HL-60/S4 treated with phorbol 12-myristate 13-acetate at 8.2 ng/mL for 4 days and 3 days (cell line): ENCODE results near the gene GUCY2D.

Experiments
- in situ Hi-C: fragments of 300-500 bp; cut with MboI; formaldehyde crosslinking; loops from 2 replicates; pipeline ENCODE4 v1.15.0; 2022; ENCODE audit warnings: low sequenced_read_pairs

The GUCY2D gene

DNA sequence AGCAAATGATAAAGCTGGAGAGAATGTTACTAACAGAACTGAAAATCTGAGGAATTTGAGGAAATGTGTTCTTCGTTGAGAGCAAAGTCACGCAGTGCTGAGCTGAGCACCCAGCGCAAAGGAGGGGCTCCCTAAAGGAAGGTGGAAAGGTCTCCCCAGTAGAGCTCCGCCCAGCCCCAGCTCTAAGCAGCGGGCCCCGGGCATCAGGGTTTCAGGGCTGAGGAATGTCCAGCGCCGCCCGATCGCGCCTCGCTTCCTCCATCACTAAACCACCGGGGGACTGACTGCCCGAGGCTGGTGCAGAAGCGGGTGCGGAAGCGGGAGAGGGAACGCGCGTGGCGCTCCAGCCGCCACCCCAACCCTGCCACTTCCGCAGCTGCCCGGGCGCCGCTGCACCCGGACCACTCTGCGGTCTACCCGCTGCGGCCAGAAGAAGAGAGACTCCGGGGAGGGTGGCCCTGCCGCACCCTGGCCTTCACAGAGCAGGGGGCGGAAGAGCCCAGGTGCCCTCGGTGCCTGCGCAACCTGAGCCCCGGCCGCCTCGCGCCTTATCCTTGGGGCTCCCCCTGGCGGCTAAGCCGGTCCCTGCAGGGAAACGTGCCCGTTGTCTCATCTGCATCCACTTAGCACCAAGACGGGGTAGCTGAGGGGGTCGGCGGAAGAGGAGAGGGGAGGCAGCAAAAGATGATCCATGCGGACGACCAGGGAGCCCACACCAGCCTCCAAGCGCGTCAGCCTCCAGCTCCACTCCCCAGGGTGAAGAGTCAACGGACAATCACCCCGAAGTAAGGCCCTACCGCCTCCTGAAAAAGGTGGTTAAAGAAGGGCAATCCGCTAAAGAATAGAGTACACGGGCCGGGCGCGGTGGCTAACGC is 12.4 kb upstream of the GUCY2D start:
- in situ Hi-C loops = loop anchor here (10.0 kb wide), 1 partner anchor 75 kb away; the partner anchor contains the start of gene RNF227

DNA sequence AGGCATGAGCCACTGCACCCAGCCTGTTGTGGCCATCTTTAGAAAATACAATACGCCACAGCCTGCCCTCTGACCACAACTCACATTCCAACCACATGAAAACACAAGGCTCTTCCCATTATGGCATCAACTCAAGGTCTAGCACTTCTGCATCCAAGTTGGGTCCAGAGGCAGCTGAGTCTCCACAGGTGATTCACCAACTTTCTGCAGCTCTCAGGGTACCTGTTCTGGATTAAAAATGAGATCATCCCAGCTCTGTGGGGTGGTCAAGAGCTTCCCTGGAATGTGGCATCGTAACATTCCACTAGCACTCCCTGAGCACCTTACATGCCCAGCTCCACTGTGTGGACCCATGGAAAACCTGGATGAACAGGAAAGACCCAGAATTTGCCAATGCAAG is 9.9 kb upstream of the GUCY2D start:
- in situ Hi-C loops = loop anchor here (10.0 kb wide), 1 partner anchor 78 kb away; the partner anchor contains the start of gene RNF227

GRCh38 chr17:7992924-7993323 is 9.5 kb upstream of the GUCY2D start:
- in situ Hi-C loops = loop anchor here (10.0 kb wide), 1 partner anchor 78 kb away; the partner anchor contains the start of gene RNF227

DNA sequence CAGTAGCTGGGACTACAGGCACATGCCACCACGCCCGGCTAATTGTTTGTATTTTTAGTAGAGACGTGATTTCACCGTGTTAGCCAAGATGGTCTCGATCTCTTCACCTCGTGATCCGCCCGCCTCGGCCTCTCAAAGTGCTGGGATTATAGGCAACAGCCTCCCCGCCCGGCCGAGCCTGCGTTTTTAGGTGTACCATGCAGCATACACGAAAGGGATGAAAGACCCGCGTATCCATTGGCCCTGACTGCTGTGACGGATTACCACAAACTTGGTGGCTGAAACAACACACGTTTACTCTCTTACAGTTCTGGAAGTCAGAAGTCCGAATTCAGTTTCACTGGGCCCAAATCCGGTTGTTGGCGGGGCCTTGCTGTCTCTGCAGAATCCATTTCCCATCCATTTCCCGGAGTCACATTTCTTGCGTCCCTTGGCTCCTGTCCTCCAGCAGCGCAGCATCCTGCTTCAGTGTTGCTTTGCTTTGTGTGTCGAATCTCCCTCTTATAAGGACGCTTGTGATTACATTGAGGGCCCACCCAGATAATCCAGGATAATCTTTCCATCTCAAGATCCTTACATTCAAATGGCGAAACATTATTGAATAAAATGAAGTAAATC is 8.3 kb upstream of the GUCY2D start:
- in situ Hi-C loops = loop anchor here (10.0 kb wide), 1 partner anchor 79 kb away; the partner anchor contains the start of gene RNF227

GRCh38 chr17:7995724-7996123 is 6.7 kb upstream of the GUCY2D start:
- in situ Hi-C loops = loop anchor here (10.0 kb wide), 1 partner anchor 81 kb away; the partner anchor contains the start of gene RNF227

GRCh38 chr17:7997186-7997585 is 5.2 kb upstream of the GUCY2D start:
- in situ Hi-C loops = loop anchor here (10.0 kb wide), 1 partner anchor 82 kb away; the partner anchor contains the start of gene RNF227

- in situ Hi-C loops = no loop called here
Measured at GRCh38 chr17:8002721-8003593, 542 bp downstream of the GUCY2D start.

DNA sequence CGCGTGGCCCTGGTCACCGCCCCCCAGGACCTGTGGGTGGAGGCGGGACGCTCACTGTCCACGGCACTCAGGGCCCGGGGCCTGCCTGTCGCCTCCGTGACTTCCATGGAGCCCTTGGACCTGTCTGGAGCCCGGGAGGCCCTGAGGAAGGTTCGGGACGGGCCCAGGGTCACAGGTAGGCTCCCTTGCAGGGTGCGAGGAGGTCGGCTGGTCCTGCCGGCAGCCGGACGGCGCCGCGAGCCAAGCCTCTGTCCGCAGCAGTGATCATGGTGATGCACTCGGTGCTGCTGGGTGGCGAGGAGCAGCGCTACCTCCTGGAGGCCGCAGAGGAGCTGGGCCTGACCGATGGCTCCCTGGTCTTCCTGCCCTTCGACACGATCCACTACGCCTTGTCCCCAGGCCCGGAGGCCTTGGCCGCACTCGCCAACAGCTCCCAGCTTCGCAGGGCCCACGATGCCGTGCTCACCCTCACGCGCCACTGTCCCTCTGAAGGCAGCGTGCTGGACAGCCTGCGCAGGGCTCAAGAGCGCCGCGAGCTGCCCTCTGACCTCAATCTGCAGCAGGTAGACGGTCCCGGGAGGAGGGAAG is 1.3 kb downstream of the GUCY2D start:
- in situ Hi-C loops = no loop called here

- in situ Hi-C loops = no loop called here
Measured at GRCh38 chr17:8004899-8005298, 2.5 kb downstream of the GUCY2D start.

DNA sequence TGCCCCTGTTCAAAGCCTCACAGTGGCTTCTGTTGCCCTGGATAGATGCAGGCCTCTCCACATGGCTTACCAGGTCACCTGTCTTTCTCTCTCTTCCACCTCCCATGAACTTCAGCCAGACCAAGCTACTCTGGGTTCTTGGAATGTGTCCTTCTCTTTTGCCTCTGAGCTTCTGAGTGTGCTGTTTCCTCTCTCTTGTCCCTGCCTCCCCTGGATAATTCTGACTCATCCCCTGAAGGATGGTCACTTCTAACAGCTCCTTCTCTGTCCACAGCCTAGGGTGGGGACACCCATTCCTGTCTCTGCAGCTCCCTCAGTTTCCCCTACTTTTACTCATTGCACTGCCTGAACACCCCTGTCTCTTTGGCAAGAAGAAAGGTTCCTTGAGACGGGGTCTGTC is 2.9 kb downstream of the GUCY2D start:
- in situ Hi-C loops = no loop called here

- in situ Hi-C loops = no loop called here
Measured at GRCh38 chr17:8005967-8006730, 3.7 kb downstream of the GUCY2D start.

DNA sequence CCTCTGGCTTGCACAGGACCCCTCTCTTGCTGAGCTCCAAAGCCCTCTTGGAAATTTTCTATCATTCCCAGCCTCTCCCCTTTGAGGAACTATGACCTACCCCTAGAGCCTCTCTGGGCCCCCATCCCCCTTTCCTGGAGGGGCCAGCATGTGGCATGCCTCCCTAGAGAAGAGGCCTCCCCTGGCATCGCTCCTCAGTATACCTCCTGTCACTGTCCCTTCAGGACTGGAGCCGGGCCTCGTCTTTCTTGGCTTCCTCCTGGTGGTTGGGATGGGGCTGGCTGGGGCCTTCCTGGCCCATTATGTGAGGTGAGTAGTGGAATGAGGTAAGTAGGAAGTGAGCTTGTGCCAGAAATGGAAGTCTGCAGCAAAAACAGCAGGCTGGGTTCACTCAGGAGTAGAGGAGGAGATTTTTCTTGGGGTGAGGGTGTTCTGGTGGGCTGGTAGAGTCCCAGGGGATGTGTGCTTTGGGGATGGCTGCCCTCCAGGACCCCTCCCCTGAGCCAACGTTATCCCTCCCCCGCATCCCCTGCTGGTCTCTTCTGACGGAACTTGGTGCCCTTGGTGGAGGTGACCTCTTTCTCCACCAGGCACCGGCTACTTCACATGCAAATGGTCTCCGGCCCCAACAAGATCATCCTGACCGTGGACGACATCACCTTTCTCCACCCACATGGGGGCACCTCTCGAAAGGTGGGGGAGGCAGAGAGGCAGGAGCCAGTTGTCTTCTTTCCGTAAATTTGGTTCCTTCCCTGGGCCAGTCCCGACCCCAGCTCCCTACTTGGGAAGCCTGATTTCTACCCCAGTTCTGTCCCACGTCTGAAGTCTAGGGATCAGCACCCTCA is 4.6 kb downstream of the GUCY2D start:
- in situ Hi-C loops = no loop called here

DNA sequence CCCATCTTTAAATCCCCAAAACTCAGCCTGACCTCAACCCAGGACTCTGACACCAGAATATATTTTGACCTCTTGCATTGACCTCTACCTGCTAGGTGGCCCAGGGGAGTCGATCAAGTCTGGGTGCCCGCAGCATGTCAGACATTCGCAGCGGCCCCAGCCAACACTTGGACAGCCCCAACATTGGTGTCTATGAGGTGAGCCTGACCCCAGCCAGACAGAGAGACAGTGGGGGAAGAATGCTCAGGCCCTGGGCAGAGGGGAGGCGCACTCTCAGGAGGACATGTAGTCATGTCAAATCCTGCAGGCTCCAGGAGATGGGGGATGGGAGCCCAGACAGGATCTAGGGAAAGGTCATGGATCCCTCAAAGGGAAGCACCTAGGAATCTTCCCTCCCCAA is 5.4 kb downstream of the GUCY2D start:
- in situ Hi-C loops = no loop called here

DNA sequence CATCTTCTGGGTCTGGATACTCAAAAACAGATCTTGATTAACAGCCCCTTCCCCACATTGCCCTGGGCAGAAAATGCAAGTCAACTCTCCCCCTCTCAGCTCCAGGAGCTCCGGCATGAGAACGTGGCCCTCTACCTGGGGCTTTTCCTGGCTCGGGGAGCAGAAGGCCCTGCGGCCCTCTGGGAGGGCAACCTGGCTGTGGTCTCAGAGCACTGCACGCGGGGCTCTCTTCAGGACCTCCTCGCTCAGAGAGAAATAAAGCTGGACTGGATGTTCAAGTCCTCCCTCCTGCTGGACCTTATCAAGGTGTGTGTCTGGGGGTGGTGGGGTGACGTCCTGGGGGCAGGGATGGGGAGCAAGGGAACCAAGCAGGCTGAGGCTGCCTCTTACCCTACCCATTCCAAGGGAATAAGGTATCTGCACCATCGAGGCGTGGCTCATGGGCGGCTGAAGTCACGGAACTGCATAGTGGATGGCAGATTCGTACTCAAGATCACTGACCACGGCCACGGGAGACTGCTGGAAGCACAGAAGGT is 9.7 kb downstream of the GUCY2D start:
- in situ Hi-C loops = no loop called here

DNA sequence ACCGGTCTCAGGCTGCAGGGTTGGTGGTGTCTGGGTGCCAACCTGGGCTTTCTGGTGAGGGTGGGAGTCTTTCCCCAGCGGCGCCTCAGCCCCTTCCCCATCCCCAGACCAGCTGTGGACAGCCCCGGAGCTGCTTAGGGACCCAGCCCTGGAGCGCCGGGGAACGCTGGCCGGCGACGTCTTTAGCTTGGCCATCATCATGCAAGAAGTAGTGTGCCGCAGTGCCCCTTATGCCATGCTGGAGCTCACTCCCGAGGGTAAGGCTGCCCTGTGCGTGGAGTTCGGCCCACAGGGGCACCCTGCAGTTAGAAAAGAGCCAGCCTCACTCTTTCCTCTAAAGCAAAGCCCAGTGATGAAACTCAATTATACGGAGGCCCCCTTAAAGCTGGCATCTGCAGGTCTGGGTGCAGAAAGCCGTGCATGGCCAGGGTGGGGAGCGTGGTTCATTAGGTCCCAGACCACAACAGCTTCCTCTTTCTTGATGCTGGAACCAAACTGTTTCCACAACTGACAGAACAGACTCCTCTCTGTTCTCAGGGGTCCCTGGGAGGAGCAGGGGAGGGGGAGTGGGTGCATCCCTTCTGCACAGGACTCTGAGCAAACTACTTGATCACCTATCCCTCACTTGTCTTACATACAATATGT is 10.7 kb downstream of the GUCY2D start:
- in situ Hi-C loops = no loop called here

DNA sequence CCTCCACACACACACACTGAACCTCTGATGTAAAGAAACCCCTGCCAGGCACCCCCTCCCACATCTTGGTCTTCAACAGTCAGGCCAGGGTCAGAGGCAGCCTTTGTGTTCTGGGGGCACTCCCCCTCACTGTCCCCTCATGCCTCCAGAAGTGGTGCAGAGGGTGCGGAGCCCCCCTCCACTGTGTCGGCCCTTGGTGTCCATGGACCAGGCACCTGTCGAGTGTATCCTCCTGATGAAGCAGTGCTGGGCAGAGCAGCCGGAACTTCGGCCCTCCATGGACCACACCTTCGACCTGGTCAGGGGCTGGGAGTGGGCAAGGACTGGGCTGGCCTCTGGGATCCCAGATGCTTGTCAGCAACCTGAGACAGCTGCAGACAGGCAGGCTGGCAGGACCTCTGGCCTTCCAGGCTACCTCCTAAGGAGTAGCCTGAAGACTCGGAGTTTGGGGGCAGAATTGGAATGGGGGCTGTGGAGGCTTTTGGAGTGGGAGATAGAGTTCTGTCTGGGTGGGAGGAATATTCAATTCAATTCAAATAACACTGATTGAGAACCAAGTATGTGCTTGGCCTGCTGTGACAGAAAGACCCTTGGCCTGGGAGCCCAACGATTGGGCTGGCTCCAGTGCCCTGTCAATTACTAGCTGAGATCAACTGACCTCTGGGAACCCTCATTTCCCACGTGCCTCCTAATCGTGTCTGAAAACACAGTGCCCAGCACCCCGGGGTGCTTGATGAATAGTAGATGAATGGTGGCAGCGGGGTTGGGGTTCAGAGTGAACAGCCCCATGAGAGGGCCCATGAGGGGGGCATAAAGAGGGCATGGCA is 11.5 kb downstream of the GUCY2D start:
- in situ Hi-C loops = no loop called here

- in situ Hi-C loops = no loop called here
Measured at GRCh38 chr17:8014558-8014850, 12.1 kb downstream of the GUCY2D start.
